Neural progenitor cell (in vitro differentiated cells): ENCODE measurements around the gene KCNG3.

ENCODE experiments used
- EZH2 ChIP-seq: fragments of 200-600 bp; sonication (generic); IDR thresholded peaks from 2 replicates; pipeline ENCODE4 v1.6.1; 2017; ENCODE audit warnings: antibody characterized with exemption, mild to moderate bottlenecking, moderate library complexity
- EZH2phosphoT487 ChIP-seq: fragments of 200-600 bp; sonication (generic); IDR thresholded peaks from 2 replicates; pipeline ENCODE4 v1.6.1; 2017; ENCODE audit warnings: antibody characterized with exemption
- TF ChIP-seq, protein P1 (sequence below): fragments of 200-600 bp; sonication (generic); IDR thresholded peaks from 2 replicates; pipeline ENCODE4 v1.5.1; 2017; ENCODE audit warnings: antibody characterized with exemption, mild to moderate bottlenecking

- TF ChIP-seq, protein P1, sequence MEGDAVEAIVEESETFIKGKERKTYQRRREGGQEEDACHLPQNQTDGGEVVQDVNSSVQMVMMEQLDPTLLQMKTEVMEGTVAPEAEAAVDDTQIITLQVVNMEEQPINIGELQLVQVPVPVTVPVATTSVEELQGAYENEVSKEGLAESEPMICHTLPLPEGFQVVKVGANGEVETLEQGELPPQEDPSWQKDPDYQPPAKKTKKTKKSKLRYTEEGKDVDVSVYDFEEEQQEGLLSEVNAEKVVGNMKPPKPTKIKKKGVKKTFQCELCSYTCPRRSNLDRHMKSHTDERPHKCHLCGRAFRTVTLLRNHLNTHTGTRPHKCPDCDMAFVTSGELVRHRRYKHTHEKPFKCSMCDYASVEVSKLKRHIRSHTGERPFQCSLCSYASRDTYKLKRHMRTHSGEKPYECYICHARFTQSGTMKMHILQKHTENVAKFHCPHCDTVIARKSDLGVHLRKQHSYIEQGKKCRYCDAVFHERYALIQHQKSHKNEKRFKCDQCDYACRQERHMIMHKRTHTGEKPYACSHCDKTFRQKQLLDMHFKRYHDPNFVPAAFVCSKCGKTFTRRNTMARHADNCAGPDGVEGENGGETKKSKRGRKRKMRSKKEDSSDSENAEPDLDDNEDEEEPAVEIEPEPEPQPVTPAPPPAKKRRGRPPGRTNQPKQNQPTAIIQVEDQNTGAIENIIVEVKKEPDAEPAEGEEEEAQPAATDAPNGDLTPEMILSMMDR: no peak
- no peak for TF ChIP-seq EZH2
- no peak for TF ChIP-seq EZH2phosphoT487
These were observed 57.4 kb downstream of the KCNG3 start for GRCh38 chr2:42436370-42436769.
